T-helper 22 cell (primary cell): ENCODE measurements around the gene PDE6G.
"Not testable (repeated sequence)": the region's sequence is repeated elsewhere in the genome, so short reads cannot be mapped to it uniquely, and the experiment has no call there.

Experiments used
- DNase-seq: peaks from one replicate; pipeline ENCODE4 v3.0.0-alpha.2; 2020; ENCODE audit warnings: low read depth

The PDE6G gene

DNA sequence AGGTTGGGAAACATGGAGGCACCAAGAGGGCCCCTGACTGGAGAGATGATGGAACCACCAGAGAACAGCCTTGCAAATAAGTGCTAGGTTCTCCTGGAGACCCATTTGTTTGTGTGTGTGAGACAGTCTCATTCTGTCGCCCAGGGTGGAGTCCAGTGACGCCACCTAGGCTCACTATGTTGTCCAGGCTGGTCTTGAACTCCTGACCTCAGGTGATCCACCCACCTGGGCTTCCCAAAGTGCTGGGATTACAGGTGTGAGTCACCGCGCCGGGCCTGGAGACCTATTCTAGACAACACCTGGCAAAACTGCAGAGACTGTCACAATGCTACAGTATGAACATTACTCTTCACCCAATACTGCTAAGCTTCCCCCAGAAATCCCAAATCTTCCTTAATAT lies 20.9 kb downstream of the PDE6G start:
- DNase-seq, result no peak

DNA sequence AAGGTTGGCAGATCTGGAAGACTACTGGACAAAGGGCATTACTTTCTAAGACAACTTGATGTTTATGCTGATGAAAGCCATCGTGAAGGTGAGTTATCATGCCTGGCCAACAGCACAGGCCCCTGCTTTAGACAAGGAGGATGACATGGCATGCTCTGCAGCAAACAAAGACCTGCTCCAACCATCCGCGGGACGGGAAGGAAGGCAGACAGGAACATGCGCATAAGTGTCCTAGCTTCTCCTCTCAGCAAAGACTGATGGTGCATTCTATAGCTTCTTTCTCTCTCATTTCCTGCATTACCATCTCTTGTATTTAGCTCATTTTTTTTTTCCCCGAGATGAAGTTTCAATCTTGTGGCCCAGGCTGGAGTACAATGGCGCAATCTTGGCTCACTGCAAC lies 24.9 kb downstream of the PDE6G start:
- DNase-seq, result no peak

DNA sequence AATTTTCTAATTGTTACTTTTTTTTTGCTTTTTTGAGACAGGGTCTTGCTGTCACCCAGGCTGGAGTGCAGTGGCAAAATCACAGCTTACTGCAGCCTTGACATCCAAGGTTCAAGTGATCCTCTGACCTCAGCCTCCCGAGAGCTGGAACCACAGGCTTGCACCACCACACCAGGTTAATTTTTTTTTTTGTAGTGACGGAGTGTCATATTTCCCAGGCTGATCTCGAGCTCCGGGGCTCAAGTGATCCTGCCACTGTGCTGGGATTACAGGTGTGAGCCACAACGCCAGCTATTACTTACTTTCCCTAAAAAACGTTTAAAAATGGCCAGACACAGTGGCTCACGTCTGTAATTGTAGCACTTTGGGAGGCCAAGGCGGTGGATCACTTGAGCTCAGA lies 26.1 kb downstream of the PDE6G start:
- no peak for DNase-seq

DNA sequence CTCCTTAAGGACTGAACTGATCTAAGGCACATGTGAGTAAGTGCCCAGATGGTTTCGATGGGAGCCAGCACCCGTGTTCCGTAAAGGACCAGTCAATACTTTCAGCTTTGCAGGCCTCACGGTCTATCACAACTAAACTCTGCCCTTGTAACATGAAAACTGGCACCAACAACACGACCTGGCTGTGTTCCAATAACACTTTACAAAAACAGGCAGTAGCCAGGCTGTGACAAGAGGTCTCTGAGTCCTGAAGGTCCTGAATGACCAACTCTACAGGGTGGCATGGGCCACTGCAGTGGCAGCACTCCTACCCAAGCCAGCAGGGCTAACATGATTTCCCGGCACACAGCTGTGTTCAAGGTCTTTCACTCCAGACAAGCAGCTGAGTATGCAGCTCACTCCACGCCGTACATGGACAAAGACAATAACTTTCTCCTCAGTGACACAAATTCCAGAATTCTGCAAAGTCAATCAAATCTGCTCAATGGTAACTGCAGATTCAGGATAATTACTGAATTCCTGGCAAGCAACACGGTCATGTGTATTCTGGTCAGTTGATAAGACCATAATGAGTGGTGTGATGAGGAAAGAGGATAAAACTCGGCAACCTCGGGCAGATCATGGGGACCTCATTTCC lies 34.7 kb downstream of the PDE6G start:
- DNase-seq, result no peak

DNA sequence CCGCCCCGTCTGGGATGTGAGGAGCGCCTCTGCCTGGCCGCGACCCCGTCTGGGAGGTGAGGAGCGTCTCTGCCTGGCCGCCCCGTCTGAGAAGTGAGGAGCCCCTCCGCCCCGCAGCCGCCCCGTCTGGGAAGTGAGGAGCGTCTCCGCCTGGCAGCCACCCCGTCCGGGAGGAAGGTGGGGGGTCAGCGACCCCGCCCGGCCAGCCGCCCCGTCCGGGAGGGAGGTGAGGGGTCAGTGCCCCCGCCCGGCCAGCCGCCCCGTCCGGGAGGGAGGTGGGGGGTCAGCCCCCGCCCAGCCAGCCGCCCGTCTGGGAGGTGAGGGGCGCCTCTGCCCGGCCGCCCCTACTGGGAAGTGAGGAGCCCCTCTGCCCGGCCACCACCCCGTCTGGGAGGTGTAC lies 38.0 kb downstream of the PDE6G start:
- DNase-seq, result not testable (repeated sequence)

DNA sequence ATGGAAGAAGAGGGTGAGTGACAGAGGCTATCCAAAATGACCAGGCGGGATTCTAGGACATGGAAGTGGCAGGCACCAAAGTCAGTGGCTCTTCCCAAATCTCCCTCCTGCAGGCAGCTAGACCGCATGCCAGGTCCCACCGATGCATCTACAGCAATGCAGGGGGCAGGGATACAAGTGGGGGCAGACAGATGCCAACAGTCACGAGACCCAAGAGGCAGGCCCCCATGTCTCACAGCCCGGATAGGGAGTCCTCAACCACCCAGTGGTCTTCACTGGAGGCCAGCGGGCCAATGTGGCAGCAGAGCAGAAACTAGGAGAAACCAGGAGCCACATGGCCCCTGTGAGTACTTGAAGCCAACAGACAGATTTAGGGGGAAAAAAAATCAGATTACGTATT lies 39.5 kb downstream of the PDE6G start:
- no peak for DNase-seq

DNA sequence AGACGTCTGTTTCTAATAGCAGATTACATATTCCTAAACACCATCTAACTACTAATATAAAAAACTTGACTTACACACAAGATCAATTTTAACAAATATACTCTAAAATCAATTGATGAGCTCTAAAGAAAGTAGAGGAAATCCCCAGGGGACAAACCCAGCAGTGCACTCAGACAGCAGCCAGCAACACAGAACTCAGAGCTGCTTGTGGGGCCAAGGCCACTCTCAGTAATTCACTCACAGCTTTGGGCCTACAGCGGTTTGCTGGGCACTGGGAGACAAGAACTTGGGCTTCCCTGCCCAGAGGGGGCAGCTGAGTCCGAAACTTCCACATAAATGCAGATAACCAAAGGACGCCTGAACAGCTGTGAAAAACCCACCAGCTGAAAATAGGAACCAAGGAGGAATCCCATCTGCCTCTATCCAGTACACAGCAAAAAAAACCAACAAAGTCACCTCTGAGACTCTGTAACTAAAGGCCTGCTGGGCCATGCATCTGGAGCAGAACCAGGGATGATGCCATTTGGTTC lies 40.9 kb downstream of the PDE6G start:
- DNase-seq, result no peak

DNA sequence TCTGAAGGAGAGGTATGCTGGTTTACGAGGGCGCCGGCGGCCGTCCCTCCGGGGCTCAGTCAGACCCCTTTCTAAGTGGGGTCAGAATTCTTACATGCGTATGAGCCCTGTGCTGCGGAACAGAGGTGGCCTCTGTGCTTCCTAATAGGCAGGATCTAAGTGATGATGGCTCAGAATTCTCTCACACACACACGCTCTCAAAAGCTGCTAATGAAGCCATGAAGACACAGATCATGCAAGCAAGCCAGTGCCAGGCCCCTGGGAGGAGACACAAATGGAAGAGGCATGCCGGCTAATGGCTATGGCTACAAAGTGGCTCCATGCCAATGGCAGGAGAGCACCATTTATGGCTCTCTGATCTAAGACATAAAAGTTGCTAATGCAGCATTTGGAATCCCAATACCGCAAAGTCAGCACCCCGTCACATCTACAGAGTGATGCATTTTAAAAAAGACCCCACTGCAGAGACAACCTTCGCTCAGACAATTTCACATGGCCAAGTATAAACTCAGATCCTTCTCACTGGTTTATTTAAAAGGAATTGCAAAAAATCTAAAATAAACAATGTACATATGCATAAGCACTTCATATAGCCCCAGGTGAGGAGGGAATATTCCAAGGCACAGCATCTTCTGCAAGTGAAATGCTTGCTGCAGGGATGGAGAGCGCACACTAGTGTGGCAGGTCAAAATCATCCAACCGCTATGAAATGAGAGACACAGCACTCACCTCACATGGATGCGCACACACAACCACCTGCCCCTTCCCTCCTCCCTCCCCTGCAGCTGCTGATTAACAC lies 44.0 kb downstream of the PDE6G start:
- DNase-seq, result no peak

DNA sequence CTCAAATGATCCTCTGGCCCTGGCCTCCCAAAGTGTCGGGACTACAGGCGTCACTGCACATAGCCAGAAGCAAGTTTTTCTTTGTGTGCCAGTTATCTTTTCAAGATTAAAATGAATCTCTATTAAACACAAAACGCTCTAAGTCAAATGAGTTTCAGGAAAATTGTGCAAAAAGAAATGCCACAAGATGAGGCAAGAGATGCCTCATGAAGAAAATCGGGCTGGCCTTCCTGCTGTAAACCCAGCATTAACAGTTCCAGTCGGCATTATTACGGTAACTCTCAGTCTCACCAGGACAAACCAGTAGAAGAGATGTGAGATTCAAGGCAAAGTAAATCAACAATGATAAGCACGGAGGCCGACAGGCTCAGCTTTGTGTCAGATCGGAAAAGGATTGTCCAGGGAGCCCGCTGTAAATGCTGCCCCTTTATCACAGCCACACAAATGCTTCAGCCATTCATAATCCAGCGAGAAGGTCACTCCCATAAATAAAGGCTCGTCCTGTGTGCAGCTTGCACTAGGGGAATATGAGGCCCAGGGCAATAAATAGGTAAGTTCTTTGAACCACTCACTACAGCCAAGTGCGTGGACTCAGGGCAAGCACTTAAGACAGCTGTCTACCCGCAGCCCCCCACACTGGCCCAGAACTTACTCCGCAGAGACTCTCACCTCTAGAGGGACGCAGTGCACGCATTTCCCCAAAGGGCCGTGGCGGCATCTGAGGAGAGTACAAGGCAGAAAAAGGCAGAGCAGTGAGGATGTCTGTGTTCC lies 46.6 kb downstream of the PDE6G start:
- no peak for DNase-seq

DNA sequence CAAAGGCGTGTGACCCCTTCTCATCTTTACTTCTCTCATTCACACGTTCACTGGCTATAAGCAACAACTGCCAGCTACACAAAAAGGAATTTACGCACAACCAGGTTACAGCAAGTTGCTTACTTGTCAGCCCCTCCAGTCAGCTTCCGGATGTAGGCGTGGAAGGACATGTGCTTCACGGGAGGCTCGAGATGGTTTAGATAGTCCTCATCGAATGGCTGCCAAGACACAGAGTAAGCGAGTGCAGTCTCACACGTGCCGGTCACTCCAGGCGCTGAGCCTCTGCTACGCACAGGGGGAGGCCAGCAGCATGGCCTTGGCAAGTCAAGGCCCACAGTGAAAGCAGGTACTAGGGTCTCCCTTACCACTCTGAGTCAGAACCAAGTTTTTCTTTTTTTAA lies 47.7 kb downstream of the PDE6G start:
- DNase-seq, result no peak

DNA sequence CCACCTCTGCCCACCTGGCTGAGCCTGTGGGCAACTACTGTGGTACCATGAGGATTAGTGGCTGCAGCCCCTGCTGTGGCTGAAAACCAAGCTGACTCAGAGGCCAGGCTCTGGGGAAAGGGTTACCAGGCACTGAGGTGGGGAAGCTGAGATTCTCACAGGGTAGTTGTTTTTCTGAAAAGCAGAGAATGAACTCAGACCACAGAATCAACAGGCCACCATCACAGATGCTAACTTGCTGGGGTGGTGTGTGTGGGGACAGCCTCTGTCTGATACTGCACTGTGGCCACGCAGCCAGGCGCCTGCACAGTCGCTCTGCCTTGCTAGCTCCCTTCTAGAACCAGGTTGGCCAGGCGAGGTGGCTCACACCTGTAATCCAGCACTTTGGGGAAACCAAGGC lies 48.3 kb downstream of the PDE6G start:
- no peak for DNase-seq

DNA sequence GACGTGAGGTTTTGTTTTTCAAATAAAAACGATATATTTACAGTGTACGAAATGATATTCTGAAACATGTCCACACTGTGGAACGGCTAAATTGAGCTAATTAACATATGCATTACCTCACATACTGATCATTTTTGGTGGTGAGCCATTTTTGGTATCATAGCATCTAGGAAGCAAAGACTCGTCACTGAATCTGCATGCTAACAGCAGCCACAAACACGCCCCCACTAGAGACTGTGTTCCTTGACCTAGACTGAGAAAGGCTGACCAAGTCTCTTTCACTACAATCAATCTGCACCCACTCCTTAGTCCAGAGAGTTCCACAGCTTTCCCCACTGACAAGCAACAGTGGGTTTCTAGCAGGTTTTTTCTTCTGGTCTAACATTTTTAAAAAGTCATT lies 48.9 kb downstream of the PDE6G start:
- no peak for DNase-seq

DNA sequence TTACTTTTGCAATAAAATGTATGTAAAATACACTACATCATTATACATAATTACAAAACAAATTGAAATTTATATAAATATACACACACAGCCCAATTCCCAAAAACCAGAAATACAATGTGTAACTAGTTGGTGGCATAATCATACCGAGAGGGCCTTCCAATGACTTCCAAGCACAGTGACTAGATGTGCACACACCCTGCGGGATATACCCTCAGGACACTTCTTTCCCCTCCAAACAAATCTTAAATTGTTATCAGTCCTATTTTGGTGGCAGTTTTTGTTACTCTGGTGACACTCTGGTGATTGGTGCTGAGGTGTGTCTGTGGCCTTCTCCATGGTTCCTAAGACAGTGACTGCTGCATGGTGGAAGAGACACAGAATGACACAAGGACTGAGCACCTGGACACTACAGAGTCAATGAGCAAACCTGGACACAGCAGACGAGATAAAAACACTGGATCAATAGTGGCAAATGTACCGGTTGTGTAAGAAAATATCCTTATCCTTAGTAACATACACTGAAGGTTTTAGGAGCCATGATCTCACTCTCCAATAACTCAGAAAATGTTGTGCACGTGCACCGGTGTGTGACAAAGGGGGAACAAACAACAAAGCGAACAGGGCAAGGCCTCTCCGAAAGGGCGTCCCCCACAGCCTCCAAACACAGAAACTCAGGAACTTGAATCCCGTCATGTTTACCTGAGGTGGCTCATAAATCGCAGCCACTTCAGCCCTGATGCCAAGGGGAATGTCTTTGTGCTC lies 52.3 kb downstream of the PDE6G start:
- DNase-seq, result no peak

DNA sequence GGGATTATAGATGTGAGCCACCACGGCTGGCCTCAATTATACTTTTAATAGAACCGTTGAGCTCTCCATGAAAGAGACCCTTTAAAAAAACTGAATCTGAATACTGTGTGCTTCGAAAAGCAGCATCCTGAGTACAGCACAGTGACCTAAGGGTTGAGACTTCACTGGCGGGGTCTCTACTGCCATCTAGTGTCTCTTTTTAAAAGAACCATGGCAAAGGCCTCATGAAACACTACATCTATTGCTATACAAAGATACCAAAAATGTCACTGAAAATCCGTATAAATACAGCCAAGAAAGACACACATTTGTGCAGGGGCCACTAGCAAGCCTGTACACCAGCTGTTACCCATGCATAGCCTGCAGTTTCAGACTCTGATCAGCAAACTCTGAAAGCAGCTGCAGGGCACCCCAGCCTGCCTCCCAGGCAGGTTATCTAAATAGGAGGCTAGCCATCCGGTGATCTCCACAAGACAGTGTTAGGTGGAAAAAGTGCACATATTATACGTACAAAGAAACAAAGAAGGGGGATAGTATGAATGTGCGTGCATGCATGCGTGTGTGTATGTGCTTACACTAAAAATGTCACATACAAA lies 54.7 kb downstream of the PDE6G start:
- no peak for DNase-seq
